H1 (cell line): ENCODE results near the gene DMWD. TPM values are rescaled to one million over a fixed set of nuclear protein-coding genes. Genes with fewer than 3 reads are reported as not detected.

Experiments
- CTCF ChIA-PET: fragments of 300-600 bp; sonication (Branson Sonifier 250); formaldehyde crosslinking; loops from one replicate; lab custom pipeline; 2021; ENCODE audit not compliant: partially characterized antibody; lab: Charles Lee
- POLR2A ChIA-PET: fragments of 300-600 bp; sonication (Branson Sonifier 250); formaldehyde crosslinking; loops from one replicate; lab custom pipeline; 2021; ENCODE audit warnings: inconsistent platforms; ENCODE audit not compliant: partially characterized antibody; lab: Charles Lee
- DNase-seq, 2 experiments: peaks; one replicate each; pipeline versions ENCODE4 v3.0.0 to v3.0.0-alpha.2; 2010 to 2022; ENCODE audit warnings: low spot score in 2 of 2, low read depth in 1 of 2, mixed read lengths in 1 of 2
- FAIRE-seq: peaks from 2 replicates; lab custom pipeline; 2011; peaks lifted over from hg19 to GRCh38; lab: Jason Lieb, UNC
- H2AFZ ChIP-seq: 2 replicates; pipeline ENCODE4 v1.8.1; 2012; ENCODE audit warnings: low read length, inconsistent platforms
- H2AK5ac ChIP-seq: 2 replicates; pipeline ENCODE4 v1.6.1; 2013; ENCODE audit warnings: low read depth, low read length
- H2BK120ac ChIP-seq: replicated peaks from 2 replicates; pipeline ENCODE3; 2013; ENCODE audit warnings: low read depth, low read length, inconsistent platforms
- H2BK12ac ChIP-seq: 2 replicates; pipeline ENCODE4 v1.6.1; 2013; ENCODE audit warnings: low read depth, low read length
- H2BK15ac ChIP-seq: 2 replicates; pipeline ENCODE4 v1.6.1; 2013; ENCODE audit warnings: low read length
- H2BK20ac ChIP-seq: 2 replicates; pipeline ENCODE4 v1.6.1; 2013; ENCODE audit warnings: low read length
- H2BK5ac ChIP-seq: 2 replicates; pipeline ENCODE4 v1.6.1; 2013; ENCODE audit warnings: low read depth, low read length
- H3K14ac ChIP-seq: 2 replicates; pipeline ENCODE4 v1.6.1; 2013; ENCODE audit warnings: inconsistent platforms; ENCODE audit not compliant: insufficient read length
- H3K18ac ChIP-seq: 2 replicates; pipeline ENCODE4 v1.6.1; 2013; ENCODE audit warnings: low read length; ENCODE audit errors: extremely low read depth
- H3K23ac ChIP-seq: 2 replicates; pipeline ENCODE4 v1.6.1; 2013; ENCODE audit warnings: inconsistent platforms; ENCODE audit not compliant: insufficient read length
- H3K23me2 ChIP-seq: 2 replicates; pipeline ENCODE4 v1.6.1; 2013; ENCODE audit warnings: low read depth, low read length
- H3K27ac ChIP-seq: 2 replicates; pipeline ENCODE4 v1.6.1; 2011; ENCODE audit warnings: low read depth, low read length, inconsistent platforms
- H3K27me3 ChIP-seq, 4 experiments: replicated peaks in 1 of 4; 1 replicate in 1 of 4; 2 replicates in 3 of 4; pipeline versions ENCODE4 v1.6.1 to v1.8.1; 2011 to 2013; ENCODE audit warnings: low read length in 3 of 4, mild to moderate bottlenecking in 3 of 4, inconsistent platforms in 2 of 4, mixed read lengths in 2 of 4, moderate library complexity in 1 of 4; ENCODE audit not compliant: control insufficient read depth in 3 of 4, insufficient read depth in 3 of 4; ENCODE audit errors: extremely low read depth in 1 of 4
- H3K36me3 ChIP-seq, 4 experiments: 2 replicates each; pipeline versions ENCODE4 v1.6.1 to v1.8.1; 2011 to 2013; ENCODE audit warnings: mild to moderate bottlenecking in 4 of 4, low read length in 3 of 4, moderate library complexity in 2 of 4, control low read depth in 1 of 4, inconsistent platforms in 1 of 4; ENCODE audit not compliant: insufficient read depth in 4 of 4, control insufficient read depth in 2 of 4
- H3K4ac ChIP-seq: replicated peaks from 2 replicates; pipeline ENCODE3; 2013; ENCODE audit warnings: low read length, low read depth, mixed read lengths, inconsistent platforms; ENCODE audit not compliant: insufficient read length
- H3K4me1 ChIP-seq, 4 experiments: replicated peaks in 1 of 4; 1 replicate in 1 of 4; 2 replicates in 3 of 4; pipeline versions ENCODE4 v1.6.1 to v1.8.1; 2011 to 2013; ENCODE audit warnings: low read length in 3 of 4, inconsistent platforms in 2 of 4, mixed read lengths in 1 of 4; ENCODE audit not compliant: insufficient read depth in 4 of 4, control insufficient read depth in 3 of 4
- H3K4me2 ChIP-seq, 2 experiments: 2 replicates each; pipeline versions ENCODE4 v1.6.1 to v1.8.1; 2011 to 2013; ENCODE audit warnings: low read depth in 2 of 2, low read length in 2 of 2, control low read depth in 1 of 2, inconsistent platforms in 1 of 2, mild to moderate bottlenecking in 1 of 2; ENCODE audit not compliant: insufficient read depth in 1 of 2
- H3K4me3 ChIP-seq, 4 experiments: fragments of 200-600, 300-600 bp in 1 of 4; sonication (generic), shearing (Covaris generic), sonication (Bioruptor Twin) in 1 of 4; 2 replicates each; pipeline versions ENCODE4 v1.5.1 to v1.8.1; 2011 to 2016; ENCODE audit warnings: low read length in 4 of 4, low read depth in 3 of 4, control low read depth in 2 of 4, inconsistent platforms in 2 of 4, mild to moderate bottlenecking in 2 of 4, mixed read lengths in 1 of 4, moderate library complexity in 1 of 4; ENCODE audit not compliant: insufficient read depth in 2 of 4; ENCODE audit errors: extremely low read depth in 1 of 4
- H3K56ac ChIP-seq: replicated peaks from 2 replicates; pipeline ENCODE3; 2013; ENCODE audit warnings: low read depth, mild to moderate bottlenecking, mixed read lengths, low read length, inconsistent platforms; ENCODE audit not compliant: insufficient read length
- H3K79me1 ChIP-seq: 2 replicates; pipeline ENCODE4 v1.6.1; 2013; ENCODE audit warnings: low read depth, low read length, control low read depth
- H3K79me2 ChIP-seq, 2 experiments: 2 replicates each; pipeline versions ENCODE4 v1.6.1 to v1.8.1; 2012 to 2013; ENCODE audit warnings: low read length in 2 of 2, mild to moderate bottlenecking in 2 of 2, inconsistent platforms in 1 of 2; ENCODE audit not compliant: insufficient read depth in 2 of 2, control insufficient read depth in 1 of 2
- H3K9ac ChIP-seq, 4 experiments: replicated peaks in 1 of 4; 1 replicate in 1 of 4; 2 replicates in 3 of 4; pipeline versions ENCODE4 v1.6.1 to v1.8.1; 2011 to 2013; ENCODE audit warnings: low read depth in 3 of 4, low read length in 3 of 4, control low read depth in 2 of 4, mild to moderate bottlenecking in 2 of 4, moderate library complexity in 2 of 4, inconsistent platforms in 1 of 4; ENCODE audit errors: extremely low read depth in 1 of 4
- H3K9me3 ChIP-seq, 2 experiments: 2 replicates each; pipeline versions ENCODE4 v1.6.1 to v1.8.1; 2012 to 2013; ENCODE audit warnings: mild to moderate bottlenecking in 2 of 2, moderate library complexity in 2 of 2, control low read depth in 1 of 2, inconsistent platforms in 1 of 2, low read depth in 1 of 2, low read length in 1 of 2, mixed read lengths in 1 of 2; ENCODE audit not compliant: insufficient read depth in 2 of 2
- H4K20me1 ChIP-seq, 2 experiments: replicated peaks in 1 of 2; 2 replicates each; pipeline versions ENCODE3 to v1.8.1; 2011 to 2013; ENCODE audit warnings: inconsistent platforms in 2 of 2, low read length in 2 of 2, mild to moderate bottlenecking in 1 of 2; ENCODE audit not compliant: insufficient read depth in 2 of 2, control insufficient read depth in 1 of 2
- H4K5ac ChIP-seq: 2 replicates; pipeline ENCODE4 v1.6.1; 2013; ENCODE audit warnings: low read length, low read depth, mixed read lengths, inconsistent platforms; ENCODE audit not compliant: insufficient read length
- H4K8ac ChIP-seq: 2 replicates; pipeline ENCODE4 v1.8.0; 2013; ENCODE audit warnings: mild to moderate bottlenecking, moderate library complexity, low read length, inconsistent platforms; ENCODE audit not compliant: insufficient read depth; ENCODE audit errors: extremely low read depth
- H4K91ac ChIP-seq: replicated peaks from 2 replicates; pipeline ENCODE3; 2013; ENCODE audit warnings: low read length, mixed read lengths, inconsistent platforms; ENCODE audit not compliant: insufficient read length
- BACH1 ChIP-seq: IDR thresholded peaks from 2 replicates; pipeline ENCODE4 v1.6.1; 2012; ENCODE audit warnings: low read length, improper control_type of control experiment
- E2F6 ChIP-seq: IDR thresholded peaks from 2 replicates; pipeline ENCODE4 v1.6.1; 2012; ENCODE audit warnings: inconsistent platforms
- GTF2F1 ChIP-seq: IDR thresholded peaks from 2 replicates; pipeline ENCODE4 v1.6.1; 2012; ENCODE audit warnings: low read depth, low read length, improper control_type of control experiment, borderline replicate concordance
- SIX5 ChIP-seq: IDR thresholded peaks from 2 replicates; pipeline ENCODE4 v1.6.1; 2011; ENCODE audit warnings: mild to moderate bottlenecking, low read depth, low read length
- SUZ12 ChIP-seq: fragments of 200-600 bp; sonication (generic); IDR thresholded peaks from 2 replicates; pipeline ENCODE4 v1.6.1; 2012; ENCODE audit warnings: mild to moderate bottlenecking, inconsistent platforms, low read length, moderate library complexity, mixed read lengths
- WGBS, 2 experiments: shearing (Covaris generic) in 1 of 2; methylation state at CpG; one replicate each; pipeline versions ENCODE4 v1.1.6 to v1.1.7; 2013 to 2015; ENCODE audit warnings: low lambda C conversion rate in 2 of 2, mixed read lengths in 2 of 2, inconsistent platforms in 1 of 2, low coverage in 1 of 2, missing lambda C conversion rate in 1 of 2; ENCODE audit not compliant: insufficient replicate concordance in 2 of 2, insufficient coverage in 1 of 2, insufficient read length in 1 of 2; ENCODE audit errors: extremely low coverage in 1 of 2, missing lambda C conversion rate in 1 of 2; 5-methylcytosine and 5-hydroxymethylcytosine counted together
- polyA plus RNA-seq, 7 experiments: library from polyadenylated mRNA; depleted of rRNA in 3 of 7; stranded (reverse) in 5 of 7; unstranded in 2 of 7; fragments of >200 nt in 5 of 7; fragments of 200-250 nt in 2 of 7; gene quantifications; 1 replicate in 5 of 7; 2 replicates in 1 of 7; 4 replicates in 1 of 7; pipeline versions ENCODE4 v1.2.1 to v1.2.3, GENCODE V29; 2011 to 2013; ENCODE audit warnings: missing spikeins in 2 of 7, mixed read lengths in 2 of 7
- total RNA-seq: library from RNA; stranded (reverse); fragmentation: NEBNext Ultra II Directional; extraction: Animal tissue kit (Norgen Biotek cat#: 25700); gene quantifications from 2 replicates; pipeline ENCODE4 v1.2.1, GENCODE V29; 2021

DMWD gene
- total and polyA plus RNA-seq, 2 of the 8 experiments (the other 6 are each of a cell fraction or from before 2014, with no cell fraction given), result 13.6 to 41.0 TPM

- peak in 1 of 2 experiments; percentile 52 for DNase-seq
- POLR2A ChIA-PET, result interaction anchor here (1.0 to 16.2 kb wide), 7 partner anchors 8 to 70 kb away, joined by 3 to 284 read pairs (median 5); partner anchors contain the start of genes DMWD, MEIOSIN, SIX5 and SNRPD2
These were observed 30.9 kb downstream of the DMWD start for GRCh38 chr19:45761714-45762113.

More at GRCh38 chr19:45761714-45762113, 30.9 kb downstream of the DMWD start:
- Histone ChIP-seq H2BK12ac (no peak overlapping the region; the same call in 1 of the 2 replicates), H4K8ac (no peak overlapping the region), H4K91ac (peak overlapping the region; percentile 42), H2AK5ac (no peak overlapping the region), H4K20me1 (peaks cover 0 to 3% of the 10 kb centered on the region in 2 experiments), H2BK120ac (no peak overlapping the region), H3K4me1 (peaks cover 7 to 32% (median 23%) of the 10 kb centered on the region in 4 experiments), H3K56ac (no peak overlapping the region), H3K14ac (no peak overlapping the region), H3K23ac (no peak overlapping the region), H3K4ac (no peak overlapping the region), H3K79me1 (no peaks in the 10 kb centered on the region), H3K4me3 (no peak overlapping the region), H2BK15ac (peak overlapping the region; percentile 61; the same call in 1 of the 2 replicates), H3K27ac (no peak overlapping the region), H2AFZ (no peak overlapping the region), H2BK20ac (no peak overlapping the region), H3K4me2 (no peak overlapping the region), H3K9ac (no peak overlapping the region), H3K23me2 (no peaks in the 10 kb centered on the region; the same call in 1 of the 2 replicates), H2BK5ac (no peak overlapping the region), H3K18ac (no peak overlapping the region), H3K36me3 (no peaks in the 10 kb centered on the region), H3K9me3 (no peaks in the 10 kb centered on the region), H3K27me3 (peaks cover 0 to 2% (median 1%) of the 10 kb centered on the region in 4 experiments; a peak in 1 of 7 replicates), H4K5ac (no peak overlapping the region), H3K79me2 (no peaks in the 10 kb centered on the region)
- TF ChIP-seq E2F6, result peak; percentile 39; the same call in 1 of the 2 replicates
- no peak for TF ChIP-seq BACH1
- no peak for TF ChIP-seq GTF2F1
- no peak for TF ChIP-seq SUZ12
- TF ChIP-seq SIX5, result no peak
- WGBS, 2 experiments, result 73% methylated on average over 17 of the region's 17 CpGs; no CpG with 5 or more reads in 1 of the 2 experiments
- CTCF ChIA-PET, result interaction anchor here (1.0 to 3.2 kb wide), 4 partner anchors 9 to 215 kb away, joined by 3 to 14 read pairs (median 3); partner anchors contain the start of gene QPCTL
- FAIRE-seq, result no peak
